Activated naive CD8-positive, alpha-beta T cell treated with anti-CD3 and anti-CD28 coated beads, Interleukin-2, amount 10 ng/mL, durations not matched to agents 7 days and 5 days (primary cell): ENCODE data around the gene PDE6D. TPM values are rescaled to one million over a fixed set of nuclear protein-coding genes. Genes with fewer than 3 reads are reported as not detected.
A peak's percentile ranks its signal among the peaks of the same experiment; 100 is the strongest.

Experiments used
- ATAC-seq: fragments of 150-1000 bp; cut with Tn5 transposase; one replicate; pipeline ENCODE4 v1.10.0; 2021; ENCODE audit warnings: low read depth, moderate library complexity
- POLR2A ChIA-PET: fragments of 350-600 bp; sonication (Branson Sonifier 250); formaldehyde crosslinking; loops from one replicate; lab custom pipeline; 2021; ENCODE audit warnings: antibody characterized with exemption; lab: Charles Lee
- DNase-seq: peaks from one replicate; pipeline ENCODE4 v3.0.0; 2021
- H3K27ac Mint-ChIP-seq: one replicate; pipeline ENCODE4 v1.8.0; 2022; ENCODE audit warnings: mild to moderate bottlenecking, mixed read lengths
- H3K27me3 Mint-ChIP-seq: one replicate; pipeline ENCODE4 v1.8.0; 2022; ENCODE audit warnings: mild to moderate bottlenecking, moderate library complexity, mixed read lengths
- H3K36me3 Mint-ChIP-seq: one replicate; pipeline ENCODE4 v1.8.0; 2021; ENCODE audit warnings: mild to moderate bottlenecking, mixed read lengths
- H3K4me1 Mint-ChIP-seq: one replicate; pipeline ENCODE4 v1.8.0; 2021; ENCODE audit warnings: mixed read lengths
- H3K4me3 Mint-ChIP-seq: one replicate; pipeline ENCODE4 v1.8.0; 2022; ENCODE audit warnings: mild to moderate bottlenecking, moderate library complexity, mixed read lengths
- H3K9me3 Mint-ChIP-seq: one replicate; pipeline ENCODE4 v1.8.0; 2021; ENCODE audit warnings: mixed read lengths
- total RNA-seq, 2 experiments: library from RNA; stranded (reverse); gene quantifications; one replicate each; pipeline ENCODE4 v1.2.3, GENCODE V29; 2021

The PDE6D gene
- total RNA-seq, 2 experiments from 2014 or later = 34.1 TPM

DNA sequence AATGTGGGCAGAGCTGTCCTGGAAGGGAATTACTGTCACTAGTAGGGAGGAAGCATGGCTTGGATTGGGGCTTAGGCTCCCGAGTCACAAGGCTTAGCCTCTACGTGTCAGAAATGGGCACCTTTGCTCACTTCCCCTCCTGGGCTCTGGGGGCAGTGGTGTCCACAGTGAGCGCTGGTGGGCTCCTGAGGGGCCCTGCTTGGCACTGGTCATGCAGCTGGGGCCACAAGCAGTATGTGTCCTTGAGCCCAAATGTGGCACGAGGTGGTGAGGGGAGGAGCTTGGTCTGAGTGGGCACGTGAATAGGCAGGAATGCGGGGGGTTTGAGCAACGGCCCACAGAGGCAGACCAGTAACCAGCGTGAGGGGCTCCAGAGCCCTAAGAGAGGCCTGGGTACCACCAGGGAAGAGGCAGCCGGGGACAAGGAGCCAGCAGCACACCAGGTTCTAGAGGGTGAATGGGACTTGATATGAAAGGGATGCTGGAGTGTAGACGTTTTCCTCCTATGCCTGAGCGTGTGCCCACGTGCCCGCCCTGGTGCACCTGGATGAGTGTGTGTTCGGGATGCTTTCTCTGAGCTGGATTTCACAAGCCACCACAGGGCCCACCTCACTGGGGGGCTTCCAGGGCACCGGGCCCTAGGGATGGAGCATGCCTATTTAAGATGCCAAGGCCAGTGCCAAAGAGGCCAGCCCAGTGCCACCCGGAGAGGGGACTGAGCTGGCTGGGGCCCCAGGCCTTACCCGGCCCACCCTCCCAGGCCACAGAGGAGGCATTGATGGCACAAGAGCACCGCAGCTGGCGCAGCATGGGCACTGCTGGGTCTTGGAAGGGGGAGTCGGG lies 95.5 kb downstream of the PDE6D start:
- ATAC-seq (no peak), DNase-seq (no peak)
- Mint-ChIP-seq H3K27ac (peak overlapping the region; percentile 80), H3K4me3 (no peak overlapping the region), H3K36me3 (no peaks in the 10 kb centered on the region), H3K4me1 (peaks cover 8% of the 10 kb centered on the region), H3K27me3 (peaks cover 16% of the 10 kb centered on the region), H3K9me3 (no peaks in the 10 kb centered on the region)
- POLR2A ChIA-PET = interaction anchor here (1.0 to 2.2 kb wide), 3 partner anchors 9 to 29 kb away, joined by 3 to 13 read pairs (median 4); no protein-coding TSS in a partner anchor

DNA sequence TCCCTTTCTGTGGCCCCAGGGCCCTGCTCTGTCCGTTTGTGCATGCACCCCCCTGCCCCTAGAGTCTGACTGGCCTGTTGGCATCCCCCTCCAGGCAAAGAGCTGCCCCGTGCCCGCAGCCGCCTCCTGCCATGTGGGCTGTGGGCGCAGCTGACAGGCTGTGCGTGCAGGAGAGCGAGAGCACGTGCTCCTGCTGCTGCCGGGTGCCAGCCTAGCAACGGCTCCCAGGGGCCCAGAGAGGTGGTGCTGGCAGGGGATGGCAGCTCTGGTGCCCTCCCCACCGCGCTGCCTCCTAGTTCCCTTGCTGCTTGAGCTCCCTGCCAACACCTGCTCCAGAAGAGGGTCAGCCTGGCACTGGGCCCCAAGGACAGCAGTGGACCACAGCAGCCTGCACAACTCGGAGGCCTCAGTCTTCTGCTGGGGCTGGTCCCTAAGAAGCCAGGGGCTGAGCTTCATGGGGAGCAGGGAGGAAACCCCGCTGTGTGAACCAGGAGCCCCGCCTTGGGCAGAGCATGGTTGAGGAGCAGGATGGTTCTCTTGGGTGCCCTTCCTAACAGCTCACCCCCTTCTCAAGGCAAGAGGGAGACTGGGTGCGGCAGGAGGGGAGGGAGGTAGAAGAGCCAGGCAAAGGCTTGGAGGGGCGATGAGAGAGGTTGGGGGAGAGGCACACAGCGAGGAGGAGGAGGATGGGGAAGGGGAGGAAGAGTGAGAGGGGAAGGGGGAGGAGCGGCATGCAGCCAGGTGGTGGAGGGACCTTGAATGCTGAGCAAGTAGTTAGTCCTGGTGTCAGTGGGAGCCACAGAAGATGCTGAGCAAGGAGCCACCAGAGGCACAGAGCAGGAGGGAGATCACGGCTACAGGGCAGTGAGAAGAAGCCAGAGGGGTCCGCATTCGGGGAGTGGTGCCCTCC lies 96.5 kb downstream of the PDE6D start:
- no peaks in the 10 kb centered on the region for H3K9me3 Mint-ChIP-seq
- H3K27ac Mint-ChIP-seq = no peak overlapping the region
- H3K36me3 Mint-ChIP-seq = no peaks in the 10 kb centered on the region
- DNase-seq (no peak), ATAC-seq (no peak)
- peaks cover 8% of the 10 kb centered on the region for H3K4me1 Mint-ChIP-seq
- no peak overlapping the region for H3K4me3 Mint-ChIP-seq
- POLR2A ChIA-PET = interaction anchor here (0.9 to 2.5 kb wide), 5 partner anchors 10 to 30 kb away, joined by 3 to 13 read pairs (median 4); partner anchors contain the start of gene PTMA
- H3K27me3 Mint-ChIP-seq = peaks cover 21% of the 10 kb centered on the region

DNA sequence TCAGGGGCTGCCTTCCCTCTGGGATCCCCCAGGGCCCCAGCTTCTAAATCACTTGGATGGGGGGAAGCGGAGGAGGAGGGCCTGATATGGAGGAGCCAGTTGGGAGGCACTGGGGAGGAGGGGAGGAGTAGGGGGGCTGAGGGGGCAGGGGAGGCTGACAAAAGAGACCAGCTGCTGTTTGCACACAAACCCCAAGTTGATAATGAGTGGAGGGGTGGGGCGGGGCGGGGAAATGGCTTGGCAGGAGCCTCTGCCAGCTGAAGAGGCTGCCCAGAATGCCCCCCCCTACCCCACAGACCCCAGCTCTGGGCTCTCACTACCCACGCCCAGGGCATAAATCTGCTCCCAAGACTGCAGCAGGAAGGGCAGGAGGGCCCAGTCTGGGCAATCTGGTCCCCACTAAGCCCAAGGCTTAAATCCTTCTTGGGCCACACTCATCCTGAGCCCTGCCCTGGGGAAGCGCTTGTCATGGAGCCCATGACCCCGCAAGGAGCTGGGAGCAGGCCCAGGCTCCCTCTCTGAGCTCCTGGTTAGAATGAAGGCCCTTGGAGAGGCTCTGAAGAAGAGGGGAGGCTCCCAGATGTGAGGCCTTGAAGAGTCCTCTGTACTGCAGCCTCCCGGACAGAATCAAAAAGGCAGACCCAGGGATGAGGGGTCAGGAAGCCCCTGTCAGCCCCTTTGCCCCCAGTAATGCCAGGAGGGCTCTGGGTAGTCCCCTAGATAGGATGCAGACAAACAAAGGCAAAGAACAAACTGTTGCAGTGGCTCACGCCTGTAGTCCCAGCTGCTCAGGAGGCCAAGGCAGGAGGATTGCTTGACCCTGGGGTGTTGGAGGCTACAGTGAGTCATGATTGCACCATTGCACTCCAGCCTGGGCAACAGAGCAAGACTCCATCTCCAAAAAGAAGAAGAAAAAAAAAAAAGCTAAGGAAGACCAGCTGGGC lies 97.5 kb downstream of the PDE6D start:
- H3K36me3 Mint-ChIP-seq = no peaks in the 10 kb centered on the region
- no peaks in the 10 kb centered on the region for H3K9me3 Mint-ChIP-seq
- ATAC-seq = no peak
- peaks cover 23% of the 10 kb centered on the region for H3K27me3 Mint-ChIP-seq
- POLR2A ChIA-PET = interaction anchor here (0.9 to 2.5 kb wide), 4 partner anchors 21 to 31 kb away, joined by 3 to 13 read pairs (median 8); partner anchors contain the start of gene PTMA
- no peak overlapping the region for H3K4me3 Mint-ChIP-seq
- DNase-seq = no peak
- H3K27ac Mint-ChIP-seq = no peak overlapping the region
- peaks cover 8% of the 10 kb centered on the region for H3K4me1 Mint-ChIP-seq

DNA sequence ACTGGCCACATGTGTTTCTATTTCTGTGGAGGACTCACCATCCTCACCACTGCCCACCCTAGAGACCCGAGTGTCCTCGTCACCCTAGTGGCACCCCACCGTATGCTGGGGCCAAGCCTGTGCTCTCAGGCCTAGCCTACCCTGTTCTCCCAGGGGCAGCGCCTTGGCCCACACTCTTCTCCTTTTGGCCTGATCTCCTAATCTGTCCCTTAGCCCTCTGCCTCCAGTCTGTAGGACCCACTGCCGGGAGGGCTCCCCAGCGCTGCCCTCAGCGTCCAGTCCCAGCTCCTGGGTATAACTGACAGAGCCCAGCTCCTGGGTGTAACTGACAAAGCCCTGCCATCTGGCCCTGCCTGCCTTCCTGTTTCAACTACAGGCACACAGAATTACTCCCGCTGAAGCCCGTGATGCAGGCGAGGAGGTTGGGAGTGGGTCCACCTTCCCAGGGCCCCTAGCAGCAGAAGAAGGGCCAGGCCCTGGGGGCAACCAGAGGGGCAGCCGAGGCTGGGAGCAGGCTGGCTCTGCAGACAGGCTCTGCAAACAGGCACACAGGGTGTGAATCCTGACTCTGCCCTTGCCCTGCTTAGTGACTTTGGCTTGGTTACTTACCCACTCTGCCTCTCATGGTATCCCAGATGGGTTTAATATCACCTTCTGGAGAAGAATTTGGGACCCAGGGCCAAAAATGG lies 98.3 kb downstream of the PDE6D start:
- no peaks in the 10 kb centered on the region for H3K36me3 Mint-ChIP-seq
- POLR2A ChIA-PET = interaction anchor here (0.9 to 2.5 kb wide), 2 partner anchors 25 to 34 kb away, joined by 4 to 13 read pairs; partner anchors contain the start of gene PTMA

More for the DNA sequence above, 98.3 kb downstream of the PDE6D start:
- no peak for ATAC-seq
- Mint-ChIP-seq H3K4me1 (peaks cover 9% of the 10 kb centered on the region), H3K27ac (peak overlapping the region; percentile 34), H3K27me3 (peaks cover 24% of the 10 kb centered on the region), H3K4me3 (no peak overlapping the region), H3K9me3 (no peaks in the 10 kb centered on the region)
- DNase-seq = no peak

Other genes starting within 250 kb of the PDE6D start
- not detected for gene TEX44, start 188.4 kb downstream of the PDE6D start, total RNA-seq
- 1,000 to 10,000 TPM; 1,404 to 1,416 TPM for gene PTMA, start 72.8 kb downstream of the PDE6D start, total RNA-seq
- gene COPS7B, start 5.2 kb upstream of the PDE6D start, total RNA-seq = 10 to 100 TPM; 43.8 to 48.0 TPM
- under 1 TPM; 0.40 to 0.89 TPM for gene NPPC, start 145.1 kb upstream of the PDE6D start, total RNA-seq
- 10 to 100 TPM; 39.8 to 39.9 TPM for gene DIS3L2, start 180.4 kb upstream of the PDE6D start, total RNA-seq